Amniotic stem cell (primary cell): Measurements from ENCODE around the gene UBA52.
"Not testable (repeated sequence)": the region's sequence is repeated elsewhere in the genome, so short reads cannot be mapped to it uniquely, and the experiment has no call there.

Experiments
- DNase-seq: peaks from one replicate; lab custom pipeline; 2025; lab: John Stamatoyannopoulos, UW

Gene UBA52

GRCh38 chr19:18593367-18594095 lies 21.9 kb downstream of the UBA52 start:
- no peak for DNase-seq

GRCh38 chr19:18594096-18594823 lies 22.6 kb downstream of the UBA52 start:
- peak; percentile 60 for DNase-seq

GRCh38 chr19:18594824-18595373 lies 23.2 kb downstream of the UBA52 start:
- DNase-seq = no peak

- no peak for DNase-seq
These were observed 23.8 kb downstream of the UBA52 start for GRCh38 chr19:18595475-18595874.

- no peak for DNase-seq
These were observed 25.1 kb downstream of the UBA52 start for GRCh38 chr19:18596752-18597157.

GRCh38 chr19:18597809-18598660 lies 26.4 kb downstream of the UBA52 start:
- no peak for DNase-seq

GRCh38 chr19:18599485-18599884 lies 27.8 kb downstream of the UBA52 start:
- DNase-seq = no peak

GRCh38 chr19:18600692-18601397 lies 29.2 kb downstream of the UBA52 start:
- not testable (repeated sequence) for DNase-seq

GRCh38 chr19:18601875-18602274 lies 30.2 kb downstream of the UBA52 start:
- DNase-seq = no peak

- DNase-seq = no peak
These were observed 31.7 kb downstream of the UBA52 start for GRCh38 chr19:18603255-18603957.

- DNase-seq = no peak
These were observed 32.5 kb downstream of the UBA52 start for GRCh38 chr19:18603958-18604819.

GRCh38 chr19:18604820-18605159 lies 33.1 kb downstream of the UBA52 start:
- no peak for DNase-seq

- no peak for DNase-seq
These were observed 33.5 kb downstream of the UBA52 start for GRCh38 chr19:18605196-18605545.

GRCh38 chr19:18605546-18606280 lies 34.1 kb downstream of the UBA52 start:
- DNase-seq = no peak

GRCh38 chr19:18606281-18607225 lies 34.9 kb downstream of the UBA52 start, which contains the start of gene CRLF1:
Gene CRLF1, minus strand, starts transcription at chr19:18606799. Its CDS starts 143 bp downstream, at chr19:18606656.
- DNase-seq = no peak

GRCh38 chr19:18607226-18608101 lies 35.8 kb downstream of the UBA52 start:
- DNase-seq = no peak

GRCh38 chr19:18608102-18608804 lies 36.6 kb downstream of the UBA52 start:
- DNase-seq = no peak
